Germinal center (tissue), 1 donor: ENCODE measurements around the gene PDSS2.
"Not testable (repeated sequence)": the region's sequence is repeated elsewhere in the genome, so short reads cannot be mapped to it uniquely, and the experiment has no call there.

Source experiments
- DNase-seq: peaks from one replicate; pipeline ENCODE4 v3.0.0; 2012; ENCODE audit warnings: mixed read lengths, low spot score

PDSS2 gene

GRCh38 chr6:107418118-107418517 is 41.2 kb downstream of the PDSS2 start:
- peak; percentile 23 for DNase-seq

- DNase-seq = no peak
Measured at GRCh38 chr6:107416145-107416544, 43.2 kb downstream of the PDSS2 start.

GRCh38 chr6:107413966-107414645 is 45.3 kb downstream of the PDSS2 start:
- DNase-seq = no peak

- no peak for DNase-seq
Measured at GRCh38 chr6:107411161-107411560, 48.2 kb downstream of the PDSS2 start.

DNA sequence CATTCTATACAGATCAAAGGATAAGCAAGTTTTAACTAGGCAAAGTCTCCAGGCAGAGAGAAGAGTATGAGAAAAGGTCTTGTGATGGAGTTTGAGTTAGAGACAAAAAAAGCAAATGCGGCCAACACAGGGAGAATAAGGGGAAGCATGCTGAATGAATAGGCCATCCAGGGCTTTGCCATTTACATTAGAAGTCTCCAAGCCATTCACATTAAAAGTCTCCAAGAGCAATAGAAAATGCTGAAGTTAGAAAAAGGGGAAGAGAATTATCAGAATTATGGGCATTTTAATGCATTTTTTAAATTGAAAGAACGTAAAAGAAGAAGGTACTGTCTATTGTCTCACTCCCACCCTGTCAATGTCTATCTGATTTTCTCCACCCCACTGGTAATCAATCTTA is 49.4 kb downstream of the PDSS2 start:
- DNase-seq = no peak

DNA sequence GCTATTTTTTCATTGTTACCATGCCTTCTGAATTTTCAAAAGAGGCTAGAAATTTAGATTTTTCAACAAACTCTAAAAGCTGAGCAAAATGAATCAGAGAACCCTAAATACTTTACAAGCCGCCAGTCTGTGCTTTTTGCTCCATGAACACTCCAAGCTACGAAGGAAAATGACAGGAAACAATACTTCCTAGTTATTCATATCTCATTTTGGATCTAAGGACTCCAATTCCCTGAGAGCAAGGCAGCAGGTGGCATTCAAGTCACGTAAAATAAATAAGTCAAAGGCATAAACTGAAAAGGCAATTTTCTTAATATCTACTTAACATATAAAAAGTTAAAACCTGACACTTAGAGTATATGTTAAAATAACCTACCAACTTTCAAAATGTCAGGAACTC is 50.6 kb downstream of the PDSS2 start:
- no peak for DNase-seq

DNA sequence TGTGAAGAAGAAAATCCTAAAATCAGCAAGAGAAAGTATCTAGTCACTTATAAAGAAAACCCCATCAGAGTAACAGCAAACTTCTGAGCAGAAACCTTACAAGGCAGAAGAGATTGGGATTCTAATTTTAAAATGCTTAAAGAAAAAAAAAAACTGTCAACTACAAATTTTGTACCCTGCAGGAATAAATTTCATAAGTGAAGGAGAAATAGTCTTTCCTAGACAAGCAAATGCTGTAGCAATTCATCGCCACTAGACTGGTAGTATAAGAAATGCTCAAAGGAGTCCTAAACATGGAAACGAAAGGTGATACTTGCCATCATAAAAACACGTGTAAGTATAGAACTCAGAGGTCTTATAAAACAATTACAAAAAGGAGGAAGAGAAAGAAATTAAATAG is 54.4 kb downstream of the PDSS2 start:
- no peak for DNase-seq

- no peak for DNase-seq
Measured at GRCh38 chr6:107402533-107402932, 56.8 kb downstream of the PDSS2 start.

DNA sequence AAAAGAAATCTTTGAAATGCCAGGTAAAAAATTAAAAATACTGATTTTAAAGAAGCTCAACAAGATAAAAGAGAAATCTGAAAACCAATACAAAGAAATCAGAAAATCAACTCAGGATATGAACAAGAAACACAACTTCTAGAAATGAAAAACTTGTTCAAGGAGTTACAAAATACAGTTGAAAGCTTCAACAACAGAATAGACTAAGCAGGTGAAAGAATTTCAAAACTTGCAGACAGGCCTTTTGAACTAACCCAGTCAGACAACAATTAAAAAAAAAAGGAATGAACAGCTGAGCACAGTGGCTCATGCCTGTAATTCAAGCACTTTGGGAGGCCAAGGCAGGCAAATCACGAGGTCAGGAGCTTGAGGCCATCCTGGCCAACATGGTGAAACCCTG is 57.8 kb downstream of the PDSS2 start:
- DNase-seq = no peak

- no peak for DNase-seq
Measured at GRCh38 chr6:107400616-107401147, 58.7 kb downstream of the PDSS2 start.

DNA sequence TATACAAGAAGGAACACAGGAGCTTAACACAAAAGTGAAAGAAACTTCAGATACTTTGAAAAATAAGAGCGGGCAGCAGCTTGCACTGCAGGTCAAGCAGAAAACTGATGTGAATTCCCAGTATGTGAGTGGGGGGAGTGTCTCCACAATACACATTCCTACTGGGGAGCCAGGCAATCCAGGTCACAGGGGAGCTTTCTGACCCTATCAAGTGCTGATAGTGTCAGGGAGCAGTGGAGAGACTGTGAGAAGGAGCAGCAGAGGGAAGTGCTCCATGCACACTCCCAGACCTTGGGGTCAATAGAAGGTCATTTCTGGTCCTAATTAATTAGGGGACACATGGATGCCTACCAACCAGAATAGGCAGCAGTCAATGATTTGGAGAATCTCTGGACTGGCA is 59.4 kb downstream of the PDSS2 start:
- DNase-seq = no peak

DNA sequence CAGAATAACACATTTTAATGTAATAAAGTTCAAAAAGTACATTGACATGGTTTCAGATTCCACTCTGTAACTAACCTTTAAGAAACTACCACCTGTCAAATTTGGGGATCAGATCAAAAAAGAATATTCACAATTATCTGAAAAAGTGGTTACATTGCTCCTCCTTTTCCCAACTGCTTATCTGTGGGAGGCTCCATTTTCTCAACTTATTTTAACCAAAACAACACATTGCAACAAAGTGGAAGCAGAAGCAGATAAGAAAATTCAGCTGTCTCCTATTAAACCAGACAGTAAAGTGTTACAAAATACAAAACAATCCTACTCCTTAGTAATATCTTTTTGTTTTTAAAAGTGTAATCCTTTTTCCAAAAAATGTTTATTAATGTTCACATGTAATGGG is 61.4 kb downstream of the PDSS2 start:
- no peak for DNase-seq

DNA sequence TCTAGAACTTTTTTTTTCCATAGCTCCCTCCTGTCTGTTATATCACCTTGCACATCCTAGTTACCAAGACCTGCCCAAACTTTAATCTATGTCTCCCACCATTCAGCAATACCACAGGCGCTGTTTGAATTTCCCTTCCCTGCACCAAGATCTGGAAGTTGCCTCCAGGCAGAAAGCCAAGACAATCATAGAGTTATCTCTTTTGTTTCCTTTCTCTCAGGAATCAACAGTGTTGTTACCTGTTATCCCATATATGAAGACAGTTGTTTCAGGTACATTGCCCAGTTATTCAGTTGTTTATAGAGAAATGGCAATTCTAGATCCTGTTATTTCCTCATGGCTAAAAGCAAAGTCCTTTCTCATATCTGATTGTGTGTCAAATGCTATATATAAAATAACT is 63.2 kb downstream of the PDSS2 start:
- no peak for DNase-seq

DNA sequence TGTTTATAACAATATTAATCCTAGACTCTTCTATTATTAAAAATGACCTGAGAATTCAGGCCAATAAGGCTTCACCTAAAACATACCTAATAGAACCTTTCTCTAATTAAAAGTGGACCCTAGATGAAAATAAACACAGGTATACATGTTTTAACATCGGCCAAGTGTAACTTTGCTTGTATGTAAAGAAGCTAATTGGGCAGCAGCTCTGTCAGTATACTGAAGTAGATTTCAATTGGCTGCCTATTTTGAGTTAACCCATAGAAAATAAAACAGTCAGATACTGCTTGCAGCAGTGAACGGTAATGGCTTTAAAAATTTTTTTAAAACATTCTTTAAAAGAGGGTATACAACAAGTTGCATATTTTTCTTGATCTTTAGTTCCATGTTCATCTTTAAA is 67.3 kb downstream of the PDSS2 start:
- no peak for DNase-seq

DNA sequence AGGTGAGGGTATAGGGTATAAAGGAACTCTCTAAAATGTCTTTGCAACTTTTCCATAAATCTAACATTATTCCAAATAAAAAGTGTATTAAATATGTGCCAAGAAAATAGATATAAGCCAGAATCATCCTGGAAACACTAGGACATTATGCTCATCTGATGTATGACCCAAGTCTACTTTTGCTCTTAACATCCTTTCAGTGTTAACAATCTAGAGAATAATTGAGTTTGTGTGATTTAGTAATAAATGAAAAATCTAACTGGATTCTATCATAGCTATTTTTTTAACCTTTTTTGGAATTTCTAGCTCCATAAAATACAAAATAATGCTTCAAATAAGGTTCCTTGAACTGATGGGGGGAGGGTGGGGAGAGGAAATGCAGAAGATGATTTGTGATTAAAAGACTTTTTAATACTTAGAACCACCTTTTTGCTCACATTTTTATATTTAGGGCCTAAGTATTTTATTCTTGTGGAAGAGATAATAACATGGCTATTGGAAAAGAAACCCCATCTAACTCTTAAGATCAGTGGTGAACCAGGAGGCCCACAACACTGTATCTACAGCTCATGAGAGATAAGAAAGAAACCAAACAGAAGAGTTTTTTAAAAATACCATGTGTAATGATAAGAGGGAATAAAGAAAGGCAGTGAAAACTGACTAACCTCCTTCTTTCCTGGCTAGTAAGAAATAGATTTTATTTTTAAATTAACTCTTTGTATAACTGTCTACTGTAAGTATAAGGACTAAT is 68.5 kb downstream of the PDSS2 start:
- no peak for DNase-seq

DNA sequence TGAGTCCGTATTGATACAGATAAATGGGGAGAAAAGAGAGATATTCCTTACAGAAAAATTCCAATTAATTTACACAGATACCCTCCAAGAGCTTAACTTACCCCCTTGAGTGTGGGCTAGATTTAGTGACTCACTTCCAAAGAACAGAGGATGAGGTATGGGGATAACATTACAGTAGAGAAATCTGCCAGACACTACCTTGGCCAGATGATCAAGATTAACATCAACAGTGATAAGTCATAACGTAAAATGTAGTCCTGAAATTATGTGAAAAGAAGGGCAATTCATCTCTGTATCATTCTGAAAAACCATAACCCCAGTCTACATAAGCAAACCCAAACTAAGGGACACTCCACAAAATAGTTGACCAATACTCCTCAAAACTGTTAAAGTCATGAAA is 69.3 kb downstream of the PDSS2 start:
- DNase-seq = no peak

DNA sequence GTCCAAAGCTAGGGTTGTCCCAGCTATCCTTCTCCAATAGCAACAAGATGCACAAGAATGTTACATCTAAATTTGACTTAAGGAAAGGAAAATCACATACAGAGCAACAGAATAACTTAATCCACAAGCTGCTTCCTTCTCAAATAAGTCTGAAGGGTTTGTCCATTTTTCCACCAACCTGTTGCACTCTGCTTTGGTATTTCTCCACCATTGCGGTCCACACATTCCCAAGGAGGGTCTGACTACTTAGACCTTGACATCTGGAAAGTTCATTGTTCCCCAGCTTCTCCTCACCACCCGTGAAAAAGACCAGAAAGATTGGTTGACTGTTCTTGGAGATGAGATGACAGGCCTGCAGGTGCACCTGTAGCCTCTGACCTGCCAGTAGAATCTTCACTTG is 72.5 kb downstream of the PDSS2 start:
- no peak for DNase-seq

DNA sequence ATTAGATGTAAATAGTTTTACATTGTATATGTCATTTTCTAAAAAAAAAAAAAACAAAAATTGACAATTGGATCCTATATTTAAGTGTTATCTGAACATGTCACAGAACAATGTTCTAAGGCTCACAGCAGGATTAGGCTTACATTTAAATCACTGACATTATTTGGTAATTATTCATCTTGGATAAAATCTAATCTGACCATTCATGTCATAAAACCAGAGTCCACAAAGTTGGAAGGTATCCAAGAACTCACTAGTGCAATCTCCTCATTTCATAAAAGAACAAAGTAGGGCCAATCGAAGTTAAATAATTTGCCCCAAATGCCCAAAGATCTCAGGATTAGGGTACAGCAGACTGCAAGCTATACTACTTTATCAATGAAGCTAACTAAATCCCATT is 73.0 kb downstream of the PDSS2 start:
- no peak for DNase-seq

DNA sequence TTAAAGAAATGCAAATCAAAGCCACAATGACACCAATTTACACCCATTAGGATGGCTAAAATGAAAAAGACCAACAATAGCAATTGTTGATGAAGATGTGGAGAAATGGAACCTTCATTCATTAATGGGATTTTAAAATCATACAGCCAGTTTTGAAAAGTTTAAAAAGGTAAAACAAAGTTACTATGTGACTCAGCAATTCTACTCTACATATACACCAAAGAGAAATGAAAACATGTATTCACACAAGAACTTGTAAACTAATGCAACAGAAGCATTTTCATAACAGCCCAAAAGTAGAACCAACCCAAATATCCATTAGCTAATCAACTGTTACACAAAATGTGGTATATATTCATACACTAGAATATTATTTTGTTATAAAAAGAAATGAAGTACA is 75.7 kb downstream of the PDSS2 start:
- DNase-seq = no peak

DNA sequence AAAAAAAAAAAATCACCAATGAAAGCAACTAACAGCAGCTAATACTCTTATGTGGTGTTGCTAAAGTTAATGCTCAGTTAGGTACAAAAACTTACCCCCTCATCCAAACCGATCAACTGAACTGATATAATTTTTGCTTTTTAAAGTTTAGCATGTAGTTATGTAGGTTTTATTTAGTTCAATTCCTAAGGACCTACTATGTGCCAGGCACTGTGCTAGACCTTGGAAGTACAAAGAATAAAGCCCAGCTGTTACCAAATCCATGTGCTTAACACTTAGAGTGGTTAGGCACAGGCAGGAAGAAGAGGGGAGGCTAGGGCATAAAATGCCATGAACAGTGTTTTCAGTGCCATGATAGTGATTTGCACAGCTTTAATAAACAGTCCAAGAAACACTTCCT is 85.1 kb downstream of the PDSS2 start:
- no peak for DNase-seq

- DNase-seq = no peak
Measured at GRCh38 chr6:107369493-107369892, 89.9 kb downstream of the PDSS2 start.

DNA sequence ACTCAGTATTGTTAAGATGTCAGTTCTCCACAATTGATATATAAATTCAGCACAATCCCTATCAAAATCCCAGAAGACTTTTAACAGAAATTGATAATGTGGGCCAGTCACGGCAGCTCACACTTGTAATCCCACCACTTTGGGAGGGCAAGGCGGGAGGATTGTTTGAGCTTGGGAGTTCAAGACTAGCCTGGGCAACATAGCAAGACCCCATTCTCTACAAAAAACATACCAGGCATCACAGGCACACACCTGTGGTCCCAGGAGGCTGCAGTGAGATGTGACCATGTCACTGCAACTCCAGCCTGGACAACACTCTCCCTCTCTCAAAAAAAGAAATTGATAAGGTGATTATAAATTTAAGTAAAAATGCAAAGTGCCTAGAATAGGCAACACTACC is 90.9 kb downstream of the PDSS2 start:
- DNase-seq = no peak

GRCh38 chr6:107364173-107364572 is 95.2 kb downstream of the PDSS2 start:
- not testable (repeated sequence) for DNase-seq
